Measurements from ENCODE around the gene MMP20.

DNA sequence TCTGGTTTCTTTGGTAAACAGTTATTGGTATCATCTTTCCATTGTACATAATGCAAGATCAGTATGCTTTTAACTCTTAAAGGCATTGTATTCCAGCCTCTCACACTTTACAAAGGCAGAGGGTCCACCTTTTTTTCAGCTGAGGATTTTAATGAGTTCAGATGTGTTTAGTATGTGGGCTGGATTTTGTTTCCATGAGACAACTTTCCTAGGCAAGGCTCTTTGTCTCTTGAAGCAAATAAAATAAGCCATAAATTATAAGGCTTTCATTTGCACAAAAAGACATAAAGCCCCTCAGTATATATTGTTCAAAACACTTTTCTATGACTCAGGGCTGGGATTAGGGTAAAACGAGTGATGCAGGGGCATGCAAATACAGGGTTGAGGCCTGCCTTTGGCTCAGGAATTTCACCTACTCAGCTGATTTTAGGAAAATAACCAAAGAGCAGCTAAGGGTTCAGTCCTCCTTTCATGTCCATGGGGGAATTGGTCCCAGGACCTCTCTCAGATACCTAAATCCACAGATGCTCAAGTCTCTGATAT, 7.6 kb downstream of the MMP20 start:
- TF ChIP-seq, protein P1, sequence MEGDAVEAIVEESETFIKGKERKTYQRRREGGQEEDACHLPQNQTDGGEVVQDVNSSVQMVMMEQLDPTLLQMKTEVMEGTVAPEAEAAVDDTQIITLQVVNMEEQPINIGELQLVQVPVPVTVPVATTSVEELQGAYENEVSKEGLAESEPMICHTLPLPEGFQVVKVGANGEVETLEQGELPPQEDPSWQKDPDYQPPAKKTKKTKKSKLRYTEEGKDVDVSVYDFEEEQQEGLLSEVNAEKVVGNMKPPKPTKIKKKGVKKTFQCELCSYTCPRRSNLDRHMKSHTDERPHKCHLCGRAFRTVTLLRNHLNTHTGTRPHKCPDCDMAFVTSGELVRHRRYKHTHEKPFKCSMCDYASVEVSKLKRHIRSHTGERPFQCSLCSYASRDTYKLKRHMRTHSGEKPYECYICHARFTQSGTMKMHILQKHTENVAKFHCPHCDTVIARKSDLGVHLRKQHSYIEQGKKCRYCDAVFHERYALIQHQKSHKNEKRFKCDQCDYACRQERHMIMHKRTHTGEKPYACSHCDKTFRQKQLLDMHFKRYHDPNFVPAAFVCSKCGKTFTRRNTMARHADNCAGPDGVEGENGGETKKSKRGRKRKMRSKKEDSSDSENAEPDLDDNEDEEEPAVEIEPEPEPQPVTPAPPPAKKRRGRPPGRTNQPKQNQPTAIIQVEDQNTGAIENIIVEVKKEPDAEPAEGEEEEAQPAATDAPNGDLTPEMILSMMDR (IDR thresholded peaks at IDR 0.05) = no peak
- no peak for TF ChIP-seq EZH2 (IDR thresholded peaks at IDR 0.05; ENCODE audit: borderline replicate concordance, insufficient read depth, low read depth, low read length, poor library complexity, severe bottlenecking)
